ENCODE measurements around the gene NRP1. TPM values are rescaled to one million over a fixed set of nuclear protein-coding genes. Genes with fewer than 3 reads are reported as not detected.

Gene NRP1
- polyA plus RNA-seq, 2 of the 4 experiments (the other 2 are of a cell fraction), result 121 to 259 TPM

GRCh38 chr10:33365871-33366411, 31.5 kb upstream of the NRP1 start (continued):
- TF ChIP-seq HMGXB4 (CRISPR knock-in tag; IDR thresholded peaks at IDR 0.05; ENCODE audit: borderline replicate concordance) (no peak), FOSL2 (IDR thresholded peaks at IDR 0.05) (peak; percentile 94), FOSL2 (CRISPR knock-in tag; IDR thresholded peaks at IDR 0.05) (peak; percentile 63), ELK1 (IDR thresholded peaks at IDR 0.05; ENCODE audit: low read depth, low read length) (no peak), TFCP2L1 (CRISPR knock-in tag; IDR thresholded peaks at IDR 0.05) (no peak), HDAC2 (IDR thresholded peaks at IDR 0.05) (no peak), NFE2L2 (conservative IDR thresholded peaks at IDR 0.05; ENCODE audit: low read length) (no peak), EHMT2 (IDR thresholded peaks at IDR 0.05; ENCODE audit: low read depth) (no peak), MAFK (IDR thresholded peaks at IDR 0.05; ENCODE audit: partially characterized antibody) (no peak), REST (IDR thresholded peaks at IDR 0.05) (no peak), KDM5A (IDR thresholded peaks at IDR 0.05) (peak; percentile 47; the same call in 1 of the 2 replicates), ZFP36 (IDR thresholded peaks at IDR 0.05; ENCODE audit: borderline replicate concordance, partially characterized antibody) (no peak), PBX3 (IDR thresholded peaks at IDR 0.05) (no peak), JUNB (IDR thresholded peaks at IDR 0.05) (peak; percentile 96), RFX5 (IDR thresholded peaks at IDR 0.05) (no peak), HOXB13 (CRISPR knock-in tag; IDR thresholded peaks at IDR 0.05; ENCODE audit: low read depth) (no peak), CHD2 (IDR thresholded peaks at IDR 0.05; ENCODE audit: low read length, partially characterized antibody) (no peak), POLR2A (IDR thresholded peaks at IDR 0.05; ENCODE audit: low read length) (no peak), FOSB (CRISPR knock-in tag; IDR thresholded peaks at IDR 0.05) (no peak), CBX2 (IDR thresholded peaks at IDR 0.05; ENCODE audit: borderline replicate concordance, low read depth) (no peak)

GRCh38 chr10:33365301-33365700, 30.8 kb upstream of the NRP1 start:
- POLR2A ChIA-PET, result interaction anchor here (2.3 kb wide), 1 partner anchor 30 kb away, joined by 30 read pairs; the partner anchor contains the start of gene NRP1
- no peak for TF ChIP-seq SREBF2 (IDR thresholded peaks at IDR 0.05)
- no peak for TF ChIP-seq CHD4 (IDR thresholded peaks at IDR 0.05; ENCODE audit: borderline replicate concordance)
- TF ChIP-seq FOXS1 (CRISPR knock-in tag; IDR thresholded peaks at IDR 0.05), result no peak
- no peak for TF ChIP-seq MAX (IDR thresholded peaks at IDR 0.05)
- TF ChIP-seq EHMT2 (IDR thresholded peaks at IDR 0.05; ENCODE audit: low read depth), result no peak
- TF ChIP-seq CBX2 (IDR thresholded peaks at IDR 0.05; ENCODE audit: borderline replicate concordance, low read depth), result no peak
- no peak for TF ChIP-seq MYC (IDR thresholded peaks at IDR 0.05; ENCODE audit: borderline replicate concordance, low read length)
- no peak for TF ChIP-seq ZFP36 (IDR thresholded peaks at IDR 0.05; ENCODE audit: borderline replicate concordance, partially characterized antibody)
- TF ChIP-seq NPAS2 (CRISPR knock-in tag; IDR thresholded peaks at IDR 0.05; ENCODE audit: borderline replicate concordance), result no peak
- TF ChIP-seq RARB (CRISPR knock-in tag; IDR thresholded peaks at IDR 0.05), result no peak
- TF ChIP-seq EHF (CRISPR knock-in tag; IDR thresholded peaks at IDR 0.05), result no peak
- TF ChIP-seq HMGXB4 (CRISPR knock-in tag; IDR thresholded peaks at IDR 0.05; ENCODE audit: borderline replicate concordance), result no peak
- no peak for TF ChIP-seq FOSB (CRISPR knock-in tag; IDR thresholded peaks at IDR 0.05)
- no peak for TF ChIP-seq TP53 (CRISPR knock-in tag; IDR thresholded peaks at IDR 0.05)
- no peak for TF ChIP-seq HOXB5 (CRISPR knock-in tag; IDR thresholded peaks at IDR 0.05)
- no peak for TF ChIP-seq RFX5 (IDR thresholded peaks at IDR 0.05)
- ATAC-seq (peak in 1 of 2 experiments; percentile 35; a peak in 2 of 6 replicates), DNase-seq (ENCODE audit: low read depth in 1 of 2, low spot score in 1 of 2) (no peak), FAIRE-seq (no peak)
- CTCF ChIA-PET, result interaction anchor here (1.0 to 1.1 kb wide), 2 partner anchors 8 to 28 kb away, joined by 3 read pairs; no protein-coding TSS in a partner anchor
- Histone ChIP-seq H3K9me3 (peaks cover 21% of the 10 kb centered on the region), H3K27ac (peak overlapping the region; percentile 80 to 88), H3K4me1 (peaks cover 14% of the 10 kb centered on the region; the same call in 2 of the 3 replicates), H3K4me2 (peak overlapping the region; percentile 43), H3K4me3 (no peak overlapping the region)
- 100% methylated on average over 1 of the region's 1 CpG for WGBS (ENCODE audit: missing lambda C conversion rate)
